HT1080 (cell line): Measurements from ENCODE around the gene PKD1L1. TPM values are rescaled to one million over a fixed set of nuclear protein-coding genes. Genes with fewer than 3 reads are reported as not detected.

Experiments
- DNase-seq: peaks from one replicate; pipeline ENCODE4 v3.0.0-alpha.2; 2015; ENCODE audit warnings: low read depth
- total RNA-seq: library from RNA; depleted of rRNA; stranded (reverse); fragments of >200 nt; shearing (Covaris generic); gene quantifications from 2 replicates; pipeline ENCODE4 v1.2.3, GENCODE V29; 2014

PKD1L1 gene
- total RNA-seq, 1 experiment from 2014 or later = 0.55 TPM

DNA sequence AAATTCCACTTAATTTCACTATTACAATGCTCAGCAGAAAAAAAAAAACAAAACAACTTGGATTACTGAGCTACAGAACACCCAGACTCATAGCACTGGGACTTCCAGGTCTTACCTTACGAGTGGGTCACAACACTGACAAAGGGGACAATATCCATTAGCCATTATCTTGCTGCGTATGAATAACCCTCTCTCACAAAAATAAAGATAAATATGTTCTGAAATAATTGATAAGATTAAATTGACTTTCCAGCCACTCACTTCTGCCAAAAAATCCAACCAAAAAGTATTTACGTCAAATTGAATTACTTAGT lies 128.7 kb downstream of the PKD1L1 start:
- no peak for DNase-seq

- DNase-seq = peak; percentile 61
Measured at GRCh38 chr7:47818796-47819606, 129.3 kb downstream of the PKD1L1 start.

- no peak for DNase-seq
Measured at GRCh38 chr7:47817917-47818316, 130.3 kb downstream of the PKD1L1 start.

DNA sequence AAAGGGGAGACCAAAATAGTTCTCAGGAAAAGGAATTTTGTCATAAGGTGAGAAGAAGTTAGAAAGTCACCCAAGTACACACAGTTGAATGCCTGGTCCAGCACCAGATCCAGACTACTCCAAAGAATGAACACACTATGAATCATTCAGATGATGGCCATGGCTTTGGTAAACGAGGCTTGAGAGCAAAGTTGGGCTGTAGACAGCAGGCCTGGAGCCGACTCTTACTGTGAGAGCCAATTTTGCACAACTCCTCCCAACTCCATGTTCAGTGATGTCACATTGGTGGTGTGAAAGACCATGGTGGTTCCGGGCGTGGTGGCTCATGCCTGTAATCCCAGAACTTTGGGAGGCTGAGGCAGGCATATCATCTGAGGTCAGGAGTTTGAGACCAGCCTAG lies 131.6 kb downstream of the PKD1L1 start:
- peak; percentile 56 for DNase-seq

DNA sequence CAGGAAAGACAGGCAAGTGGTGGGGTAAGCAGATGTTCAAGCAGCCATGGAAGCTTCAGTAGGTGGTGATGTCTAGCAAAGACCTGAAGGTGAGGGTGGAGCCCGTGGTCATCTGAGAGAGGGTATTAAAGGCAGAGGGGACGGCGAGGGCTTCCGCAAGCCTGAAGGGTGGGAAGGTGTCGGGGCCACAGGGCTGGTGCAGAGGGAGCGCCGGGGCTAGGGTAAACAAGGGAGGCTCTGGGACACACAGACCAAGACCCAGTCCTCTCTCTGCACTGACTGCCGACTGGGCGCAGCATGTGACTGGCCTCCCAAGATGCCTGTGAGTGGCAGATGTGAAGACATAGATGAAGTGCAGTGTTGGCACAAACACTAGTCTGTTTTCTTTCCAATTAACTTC lies 132.4 kb downstream of the PKD1L1 start:
- DNase-seq = no peak

DNA sequence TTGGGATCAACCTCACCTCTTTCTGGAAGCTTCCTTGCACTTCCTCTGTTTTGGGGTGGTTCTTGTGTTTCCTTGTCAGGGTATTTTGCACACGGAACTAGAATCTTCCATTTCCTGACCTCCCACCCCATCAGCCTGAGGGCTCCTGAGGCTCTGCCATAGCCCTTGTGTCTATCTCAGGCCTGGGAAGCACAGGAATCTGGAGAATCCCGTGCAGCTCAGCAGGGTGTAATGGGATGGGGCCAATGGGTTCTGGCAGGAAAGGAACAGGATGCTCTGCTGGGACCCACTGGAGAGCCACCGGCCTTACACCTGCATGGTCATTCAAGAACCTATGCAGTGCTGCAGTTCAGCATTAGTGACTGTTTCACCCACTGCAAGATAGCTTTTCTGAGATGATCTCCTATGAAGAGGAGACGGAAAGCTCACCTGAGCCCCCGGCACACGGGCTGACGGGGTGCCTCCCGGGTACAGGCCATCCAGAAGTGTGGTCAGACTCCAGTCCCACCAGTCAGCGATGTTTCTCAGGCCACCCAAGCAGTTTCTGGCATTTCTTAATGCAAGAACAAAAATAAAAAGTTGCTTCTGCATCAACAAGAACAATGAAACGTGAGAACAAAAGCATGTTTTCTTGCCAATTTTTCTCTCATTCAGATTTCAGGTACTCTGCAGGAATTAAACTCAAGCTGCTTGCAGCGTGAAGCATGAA lies 133.2 kb downstream of the PKD1L1 start:
- no peak for DNase-seq

GRCh38 chr7:47813620-47814260 lies 134.5 kb downstream of the PKD1L1 start:
- no peak for DNase-seq

DNA sequence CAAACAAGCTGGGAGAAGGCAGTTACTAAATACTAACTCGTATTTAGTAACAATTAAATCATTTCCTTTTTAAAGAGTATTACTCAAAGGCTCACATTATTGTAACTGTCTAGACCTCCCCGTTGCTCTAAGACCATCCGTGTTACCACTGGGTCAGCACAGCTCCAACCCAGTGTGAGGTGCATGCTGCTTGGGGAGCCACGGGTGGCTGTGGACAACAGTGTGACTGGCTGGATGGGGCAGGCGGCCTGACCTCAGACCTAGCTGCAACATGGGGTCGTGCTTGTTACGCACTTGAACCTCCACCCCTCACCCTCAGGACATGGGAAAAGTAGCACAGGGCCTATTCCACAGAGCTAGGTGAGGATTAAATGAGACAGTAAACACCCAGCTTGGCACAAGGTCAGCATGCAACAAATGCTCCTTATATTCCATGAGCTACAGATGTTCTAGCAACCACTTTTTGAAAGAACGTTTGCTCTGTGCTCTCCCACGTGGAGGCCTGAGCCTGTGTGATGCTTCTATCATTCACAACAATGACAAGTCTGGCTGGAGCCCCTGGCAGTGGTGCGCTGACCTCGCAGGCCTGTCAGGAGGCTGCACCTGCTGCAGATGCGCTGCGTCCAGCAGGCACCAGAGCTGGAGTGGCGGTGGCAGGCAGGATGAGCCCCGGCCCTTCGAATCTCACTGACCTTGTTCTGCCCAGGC lies 135.7 kb downstream of the PKD1L1 start:
- no peak for DNase-seq

DNA sequence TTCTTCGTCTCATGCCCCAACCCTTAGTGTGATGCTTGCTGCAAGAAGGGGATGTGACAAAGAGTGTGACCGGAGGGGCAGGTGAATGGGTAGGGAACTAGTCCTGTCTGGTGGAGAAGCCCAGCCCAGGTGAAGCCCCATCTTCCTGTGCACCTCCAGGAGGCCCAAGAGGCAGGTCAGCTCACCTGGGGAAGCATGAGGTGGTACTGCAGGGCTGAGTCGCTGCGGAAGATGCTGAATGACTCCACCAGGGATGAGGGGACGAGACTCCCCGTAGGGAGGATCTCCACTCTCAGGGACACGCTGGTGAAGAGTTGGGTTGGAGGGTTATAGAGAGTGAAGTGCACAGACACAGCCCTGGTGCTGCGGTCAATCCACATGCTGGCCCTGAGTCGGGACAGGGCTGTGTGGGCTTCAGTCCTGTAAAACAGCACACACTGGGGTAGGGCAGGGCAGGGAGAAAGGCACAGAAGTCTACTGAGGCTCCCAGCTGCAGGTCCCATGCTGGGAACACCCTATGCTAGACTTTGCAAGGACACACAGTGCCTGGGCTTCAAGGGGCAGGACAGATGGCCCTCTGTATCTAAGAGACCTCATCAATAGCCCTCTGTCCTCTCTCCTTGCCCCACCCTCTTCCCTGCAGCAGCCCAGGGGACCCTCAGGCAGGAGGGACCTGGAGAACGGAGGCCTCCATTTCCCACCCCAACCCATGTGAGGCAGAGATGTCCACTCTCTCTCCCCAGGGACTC lies 136.5 kb downstream of the PKD1L1 start:
- DNase-seq = no peak

DNA sequence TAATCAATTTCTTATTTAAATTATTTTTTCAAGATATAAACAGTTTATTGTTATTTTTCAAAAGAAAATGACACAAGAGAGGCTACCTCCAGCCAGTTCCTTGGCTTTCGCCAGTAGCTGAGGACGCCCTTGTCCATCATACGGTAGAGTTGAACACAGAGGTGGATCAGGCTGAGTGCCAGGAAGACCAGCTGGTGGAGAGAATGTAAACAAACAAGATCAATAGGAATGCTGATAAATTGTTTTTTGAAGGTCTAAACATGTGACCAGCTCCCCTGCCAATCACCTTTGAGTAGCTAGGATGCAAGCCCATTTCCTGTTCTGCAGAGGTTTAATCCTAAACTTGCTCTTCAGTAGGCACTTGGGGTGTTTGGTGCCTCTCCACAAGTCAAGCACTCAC lies 138.9 kb downstream of the PKD1L1 start:
- DNase-seq = no peak

DNA sequence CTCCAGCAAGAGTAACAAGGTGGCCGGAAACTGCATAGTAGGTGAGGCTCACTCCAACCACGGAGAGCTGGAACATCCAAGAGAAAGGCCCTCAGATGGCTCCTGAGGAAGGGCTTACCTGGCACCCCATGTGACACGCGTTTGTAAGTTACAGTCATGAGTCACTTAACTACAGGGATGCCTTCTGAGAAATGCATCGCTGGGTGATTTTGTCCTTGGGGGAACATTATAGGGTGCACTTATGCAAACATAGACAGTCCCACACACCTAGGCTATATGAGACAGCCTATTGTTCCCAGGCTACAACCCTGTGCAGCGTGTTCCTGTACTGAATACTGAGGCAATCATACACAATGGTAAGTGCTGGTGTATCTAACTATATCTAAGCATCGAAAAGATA lies 139.9 kb downstream of the PKD1L1 start:
- no peak for DNase-seq

GRCh38 chr7:47807756-47808155 lies 140.5 kb downstream of the PKD1L1 start:
- DNase-seq = no peak

DNA sequence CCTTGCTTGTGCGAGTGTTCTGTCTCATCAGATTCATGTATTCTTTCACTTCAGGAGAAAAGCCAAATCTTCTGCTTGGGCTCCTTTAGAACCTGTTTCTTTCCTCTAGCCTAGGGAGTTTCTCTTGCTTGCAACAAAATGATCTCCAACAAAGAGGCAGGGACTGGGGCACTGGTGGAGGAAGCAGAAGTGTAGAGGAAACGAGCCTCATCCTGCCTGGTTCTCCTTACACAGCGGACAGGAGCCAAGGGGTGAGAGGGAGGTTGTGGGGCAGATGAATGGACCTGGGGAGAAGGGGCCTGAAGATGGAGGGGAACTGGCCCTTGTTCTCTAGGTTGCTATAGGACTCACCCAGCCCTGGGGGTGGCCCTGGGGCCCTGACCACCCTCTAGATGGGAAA lies 141.1 kb downstream of the PKD1L1 start:
- no peak for DNase-seq

- no peak for DNase-seq
Measured at GRCh38 chr7:47806701-47807103, 141.6 kb downstream of the PKD1L1 start.

GRCh38 chr7:47804767-47805545 lies 143.3 kb downstream of the PKD1L1 start:
- peak; percentile 45 for DNase-seq

DNA sequence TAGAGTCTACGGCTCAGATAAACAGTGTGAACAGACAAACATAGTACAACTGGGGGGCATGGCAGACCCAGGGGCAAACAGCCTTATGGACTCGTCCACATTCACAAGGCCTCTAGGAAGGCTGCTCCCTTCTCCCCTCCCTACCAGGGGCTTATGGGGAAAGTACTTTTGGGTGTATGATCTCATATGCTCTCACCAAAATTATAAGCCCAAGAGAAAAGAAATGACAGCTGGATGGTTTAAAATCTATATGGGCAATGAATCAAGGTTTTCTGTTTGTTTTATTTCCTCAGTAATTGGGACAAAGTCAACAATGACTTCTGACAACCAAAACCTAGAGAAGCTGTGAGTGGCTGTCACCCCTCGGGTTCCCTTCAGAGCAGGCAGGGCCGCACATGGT lies 144.4 kb downstream of the PKD1L1 start:
- no peak for DNase-seq

DNA sequence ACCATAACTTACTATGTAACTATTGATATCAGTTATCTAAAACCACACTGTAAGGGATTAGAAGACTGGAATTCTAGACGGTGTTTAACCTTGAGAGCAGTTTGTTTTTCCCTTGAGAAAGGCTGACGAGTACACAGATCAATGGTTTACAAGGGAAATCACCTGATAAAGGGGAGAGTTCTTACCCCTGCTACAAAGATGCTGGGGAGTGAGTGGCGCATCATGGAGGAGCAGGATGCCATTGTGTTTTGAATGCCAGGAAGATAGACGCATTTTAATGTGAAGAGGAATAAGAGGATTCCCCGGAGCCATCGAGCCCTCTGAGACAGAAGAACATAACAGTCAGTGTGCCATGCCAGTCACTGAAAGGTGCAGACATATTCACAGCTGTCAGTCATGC lies 145.2 kb downstream of the PKD1L1 start:
- DNase-seq = no peak

GRCh38 chr7:47801423-47801822 lies 146.8 kb downstream of the PKD1L1 start:
- DNase-seq = no peak

- DNase-seq = no peak
Measured at GRCh38 chr7:47799524-47799923, 148.7 kb downstream of the PKD1L1 start.

DNA sequence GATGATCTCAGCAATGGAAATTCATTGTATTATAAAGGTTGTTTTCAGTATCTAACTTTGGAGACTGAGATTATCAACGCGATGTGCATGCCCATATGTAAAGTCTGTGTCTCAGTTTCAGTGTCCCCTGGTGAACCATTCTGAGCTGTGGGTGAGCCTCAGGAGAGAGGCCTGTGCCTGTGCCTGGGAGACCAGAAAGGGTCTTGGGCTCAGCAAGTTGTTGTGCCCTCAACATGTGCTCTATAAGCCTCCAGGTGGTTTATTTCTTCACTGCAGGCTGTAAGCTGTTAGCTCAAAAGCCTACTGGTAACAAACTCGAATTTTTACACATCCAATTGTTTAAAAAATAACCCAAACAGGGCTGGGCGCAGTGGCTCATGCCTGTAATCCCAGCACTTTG lies 151.9 kb downstream of the PKD1L1 start:
- no peak for DNase-seq
